Astrocyte of the spinal cord (primary cell): ENCODE results near the gene DGKD.

Experiments
- DNase-seq: peaks from one replicate; pipeline ENCODE4 v3.0.0; 2011; ENCODE audit warnings: low read depth, low spot score
- H3K4me3 ChIP-seq: 2 replicates; pipeline ENCODE4 v1.5.1; 2011; ENCODE audit warnings: low read depth, mild to moderate bottlenecking, low read length, moderate library complexity
- CTCF ChIP-seq: IDR thresholded peaks from 2 replicates; pipeline ENCODE4 v1.5.1; 2012; ENCODE audit warnings: low read depth, mild to moderate bottlenecking, low read length, inconsistent platforms
- in situ Hi-C: cut with HindIII; loops from 2 replicates; pipeline ENCODE4 v1.10.0; 2017; ENCODE audit warnings: low sequenced_read_pairs

DGKD gene

GRCh38 chr2:233356546-233357308, 2.4 kb downstream of the DGKD start:
- DNase-seq: no peak
- in situ Hi-C loops: no loop called here
- TF ChIP-seq CTCF: no peak
- no peak overlapping the region for H3K4me3 ChIP-seq

- in situ Hi-C loops: no loop called here
- no peak for TF ChIP-seq CTCF
- no peak for DNase-seq
- H3K4me3 ChIP-seq: no peak overlapping the region
Measured at GRCh38 chr2:233358335-233358734, 4.0 kb downstream of the DGKD start.

- no peak for DNase-seq
- no peak for TF ChIP-seq CTCF
- H3K4me3 ChIP-seq: no peak overlapping the region
- in situ Hi-C loops: no loop called here
Measured at GRCh38 chr2:233358947-233359346, 4.7 kb downstream of the DGKD start.

- no peak for TF ChIP-seq CTCF
- DNase-seq: no peak
- no peak overlapping the region for H3K4me3 ChIP-seq
- in situ Hi-C loops: no loop called here
Measured at GRCh38 chr2:233359823-233360222, 5.5 kb downstream of the DGKD start.

GRCh38 chr2:233360771-233361176, 6.5 kb downstream of the DGKD start:
- TF ChIP-seq CTCF: no peak
- in situ Hi-C loops: no loop called here

GRCh38 chr2:233361297-233361696, 7.0 kb downstream of the DGKD start:
- no peak for TF ChIP-seq CTCF
- in situ Hi-C loops: no loop called here
- no peak overlapping the region for H3K4me3 ChIP-seq
- no peak for DNase-seq

More at GRCh38 chr2:233360771-233361176, 6.5 kb downstream of the DGKD start:
- DNase-seq: no peak
- H3K4me3 ChIP-seq: no peak overlapping the region

GRCh38 chr2:233362742-233363141, 8.4 kb downstream of the DGKD start:
- in situ Hi-C loops: no loop called here
- TF ChIP-seq CTCF: no peak
- no peak for DNase-seq
- no peak overlapping the region for H3K4me3 ChIP-seq
